Activated CD4-positive, alpha-beta T cell treated with anti-CD3 and anti-CD28 coated beads for 36 hours (primary cell): ENCODE measurements around the gene ATXN1. TPM values are rescaled to one million over a fixed set of nuclear protein-coding genes. Genes with fewer than 3 reads are reported as not detected.

Source experiments
- ATAC-seq: fragments of 200-7000 bp; cut with Tn5 transposase; one replicate; pipeline ENCODE4 v1.10.0; 2021; ENCODE audit warnings: mild to moderate bottlenecking, moderate library complexity
- CTCF ChIA-PET: fragments of 350-600 bp; sonication (Branson Sonifier 250); formaldehyde crosslinking; loops from one replicate; lab custom pipeline; 2021; ENCODE audit warnings: antibody characterized with exemption; lab: Charles Lee
- POLR2A ChIA-PET: fragments of 350-600 bp; sonication (Branson Sonifier 250); formaldehyde crosslinking; loops from one replicate; lab custom pipeline; 2021; ENCODE audit warnings: antibody characterized with exemption, inconsistent platforms; lab: Charles Lee
- DNase-seq: peaks from one replicate; pipeline ENCODE4 v3.0.0-alpha.2; 2020
- H3K27ac Mint-ChIP-seq: one replicate; pipeline ENCODE4 v1.8.0; 2021; ENCODE audit warnings: mixed read lengths
- H3K27me3 Mint-ChIP-seq: one replicate; pipeline ENCODE4 v1.8.0; 2021; ENCODE audit warnings: mixed read lengths
- H3K36me3 Mint-ChIP-seq: one replicate; pipeline ENCODE4 v1.8.0; 2021; ENCODE audit warnings: low read depth, mixed read lengths
- H3K4me1 Mint-ChIP-seq: one replicate; pipeline ENCODE4 v1.8.0; 2021; ENCODE audit warnings: mixed read lengths
- H3K4me3 Mint-ChIP-seq: one replicate; pipeline ENCODE4 v1.8.0; 2021; ENCODE audit warnings: mild to moderate bottlenecking, moderate library complexity, mixed read lengths
- H3K9me3 Mint-ChIP-seq: one replicate; pipeline ENCODE4 v1.8.0; 2021; ENCODE audit warnings: low read depth, mixed read lengths
- intact Hi-C, 2 experiments: fragments of 100-400 bp; cut with DNase I in 1 of 2; cut with micrococcal nuclease in 1 of 2; formaldehyde crosslinking; loops; one replicate each; pipeline versions ENCODE4 v1.14.2 to v1.15.1; 2022 to 2024; cut with DNase I, micrococcal nuclease
- total RNA-seq, 2 experiments: library from RNA; stranded (reverse); gene quantifications; one replicate each; pipeline ENCODE4 v1.2.3, GENCODE V29; 2021

The ATXN1 gene
- total RNA-seq, 2 experiments from 2014 or later: 19.8 to 22.8 TPM

DNA sequence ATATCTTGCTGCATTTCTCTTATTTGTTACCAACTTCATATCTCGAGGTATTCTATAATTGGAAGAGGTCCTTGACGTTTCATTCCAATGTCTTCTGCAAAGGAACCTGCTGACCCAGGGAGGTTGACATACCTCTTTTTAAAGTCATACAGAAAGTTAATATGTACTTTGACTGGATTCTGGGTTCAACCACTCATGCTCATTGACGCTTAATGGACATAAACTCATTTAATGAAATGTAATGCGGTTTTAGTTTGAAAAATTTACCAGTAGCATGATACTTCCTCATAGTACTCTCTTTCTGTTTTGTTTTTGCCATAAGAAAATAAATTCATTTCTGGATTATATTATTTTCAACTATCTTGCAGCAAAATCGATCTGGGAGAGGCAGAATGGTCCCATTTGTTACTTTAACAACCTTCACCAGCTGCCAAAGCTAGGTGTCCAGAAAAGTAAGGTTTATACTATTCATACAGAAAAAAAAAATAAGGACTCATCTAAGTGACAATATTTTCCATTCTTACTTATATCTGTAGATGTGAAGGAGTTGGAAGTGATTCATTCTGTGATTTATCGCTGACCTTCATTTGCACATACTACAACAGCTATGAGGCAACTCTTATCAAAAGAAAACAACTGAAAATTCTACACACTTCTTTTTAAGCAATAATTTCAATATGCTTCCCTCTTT lies 101.6 kb downstream of the ATXN1 start:
- Mint-ChIP-seq H3K4me3 (peak overlapping the region; percentile 17), H3K4me1 (peaks cover 50% of the 10 kb centered on the region), H3K27ac (peak overlapping the region; percentile 81), H3K36me3 (peaks cover 33% of the 10 kb centered on the region), H3K27me3 (no peaks in the 10 kb centered on the region), H3K9me3 (peaks cover 6% of the 10 kb centered on the region)
- ChIA-PET POLR2A (interaction anchor here (1.0 to 3.2 kb wide), 3 partner anchors 9 to 39 kb away, joined by 3 to 12 read pairs (median 3); no protein-coding TSS in a partner anchor), CTCF (interaction anchor here (1.1 to 2.1 kb wide), 4 partner anchors 10 to 85 kb away, joined by 3 to 6 read pairs (median 3); no protein-coding TSS in a partner anchor)
- intact Hi-C loops: loop anchor here (1.0 to 5.0 kb wide), 16 partner anchors 10 to 341 kb away; no protein-coding TSS in a partner anchor
- DNase-seq (no peak), ATAC-seq (peak; percentile 49)

- DNase-seq (no peak), ATAC-seq (no peak)
- POLR2A ChIA-PET: interaction anchor here (0.6 to 3.2 kb wide), 7 partner anchors 36 to 602 kb away, joined by 3 to 12 read pairs (median 3); no protein-coding TSS in a partner anchor
- H3K27ac Mint-ChIP-seq: peak overlapping the region; percentile 81
- CTCF ChIA-PET: interaction anchor here (0.7 to 2.4 kb wide), 9 partner anchors 11 to 109 kb away, joined by 3 to 20 read pairs (median 4); partner anchors contain the start of gene ATXN1
- peak overlapping the region; percentile 39 for H3K4me3 Mint-ChIP-seq
- H3K9me3 Mint-ChIP-seq: peaks cover 6% of the 10 kb centered on the region
- peaks cover 60% of the 10 kb centered on the region for H3K4me1 Mint-ChIP-seq
- intact Hi-C loops: loop anchor here (1.0 to 5.0 kb wide), 19 partner anchors 11 to 340 kb away; partner anchors contain the start of gene ATXN1 (in 1 of the 2)
- H3K36me3 Mint-ChIP-seq: peaks cover 27% of the 10 kb centered on the region
- no peaks in the 10 kb centered on the region for H3K27me3 Mint-ChIP-seq
These were observed 102.8 kb downstream of the ATXN1 start for GRCh38 chr6:16658348-16659034.

DNA sequence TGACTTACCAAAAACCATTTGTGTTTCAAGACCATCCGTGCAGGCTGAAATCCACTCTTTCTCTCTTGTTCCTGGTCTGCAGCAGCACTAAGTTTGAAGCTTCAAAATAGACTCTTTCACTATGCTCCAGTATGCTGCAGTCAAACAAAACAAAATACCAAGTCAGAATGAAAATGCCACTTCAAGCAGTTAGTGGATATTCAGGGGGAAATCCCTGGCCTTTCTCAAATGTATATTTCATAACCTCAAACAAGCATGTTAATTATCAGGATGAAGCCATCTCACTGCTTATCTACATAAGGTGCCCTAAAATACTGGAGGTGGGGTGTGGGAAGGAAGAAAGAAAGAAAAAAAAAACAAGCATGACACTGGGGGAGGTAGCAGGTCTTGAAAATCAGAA lies 103.5 kb downstream of the ATXN1 start:
- DNase-seq: no peak
- intact Hi-C loops: loop anchor here (1.0 to 5.0 kb wide), 17 partner anchors 12 to 339 kb away; partner anchors contain the start of gene ATXN1 (in 1 of the 2)

DNA sequence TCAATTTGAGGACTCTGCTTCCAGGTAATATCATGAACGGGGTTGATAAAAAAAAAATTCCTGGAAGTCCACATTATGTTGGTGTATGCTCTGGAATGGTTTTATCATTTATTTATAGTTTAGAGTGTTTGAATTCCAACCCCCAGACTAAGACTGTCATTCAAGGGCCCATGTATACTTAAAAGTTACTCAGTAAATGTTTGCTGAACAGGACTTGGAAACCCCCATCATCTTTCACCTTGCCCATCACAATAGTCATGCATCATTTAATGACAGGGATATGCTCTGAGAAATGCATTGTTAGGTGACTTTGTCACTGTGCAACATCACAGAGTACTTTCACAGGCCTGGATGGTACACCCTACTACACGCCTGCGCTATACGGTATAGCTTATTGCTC lies 104.8 kb downstream of the ATXN1 start:
- H3K4me1 Mint-ChIP-seq: peaks cover 81% of the 10 kb centered on the region

More for the DNA sequence above, 103.5 kb downstream of the ATXN1 start:
- Mint-ChIP-seq H3K4me1 (peaks cover 68% of the 10 kb centered on the region), H3K9me3 (peaks cover 6% of the 10 kb centered on the region), H3K4me3 (peak overlapping the region; percentile 39), H3K27me3 (no peaks in the 10 kb centered on the region), H3K36me3 (peaks cover 31% of the 10 kb centered on the region), H3K27ac (peak overlapping the region; percentile 81)
- peak; percentile 70 for ATAC-seq
- POLR2A ChIA-PET: interaction anchor here (0.8 to 3.2 kb wide), 3 partner anchors 37 to 47 kb away, joined by 3 to 12 read pairs (median 3); no protein-coding TSS in a partner anchor
- CTCF ChIA-PET: interaction anchor here (0.5 to 2.4 kb wide), 11 partner anchors 23 to 117 kb away, joined by 3 to 20 read pairs (median 4); partner anchors contain the start of gene ATXN1

GRCh38 chr6:16654701-16655100 lies 106.6 kb downstream of the ATXN1 start:
- DNase-seq: peak; percentile 30
- Mint-ChIP-seq H3K4me1 (peaks cover 77% of the 10 kb centered on the region), H3K36me3 (peaks cover 26% of the 10 kb centered on the region), H3K9me3 (no peaks in the 10 kb centered on the region), H3K27me3 (no peaks in the 10 kb centered on the region), H3K4me3 (no peak overlapping the region), H3K27ac (peak overlapping the region; percentile 34)
- CTCF ChIA-PET: interaction anchor here (0.6 to 1.6 kb wide), 4 partner anchors 46 to 332 kb away, joined by 3 to 5 read pairs (median 4); no protein-coding TSS in a partner anchor
- intact Hi-C loops: loop anchor here in 1 of 2 experiments (5.0 kb wide), 5 partner anchors 122 to 332 kb away; no protein-coding TSS in a partner anchor
- peak; percentile 23 for ATAC-seq
- POLR2A ChIA-PET: interaction anchor here (0.6 to 0.8 kb wide), 3 partner anchors 43 to 114 kb away, joined by 3 to 4 read pairs (median 3); no protein-coding TSS in a partner anchor

More for the DNA sequence above, 104.8 kb downstream of the ATXN1 start:
- DNase-seq (no peak), ATAC-seq (no peak)
- Mint-ChIP-seq H3K9me3 (peaks cover 2% of the 10 kb centered on the region), H3K36me3 (peaks cover 21% of the 10 kb centered on the region), H3K4me3 (no peak overlapping the region), H3K27me3 (no peaks in the 10 kb centered on the region), H3K27ac (no peak overlapping the region)
- intact Hi-C loops: loop anchor here in 1 of 2 experiments (5.0 kb wide), 5 partner anchors 124 to 334 kb away; no protein-coding TSS in a partner anchor
- POLR2A ChIA-PET: interaction anchor here (0.6 kb wide), 1 partner anchor 337 kb away, joined by 3 read pairs; no protein-coding TSS in a partner anchor
- CTCF ChIA-PET: interaction anchor here (0.7 kb wide), 1 partner anchor 132 kb away, joined by 3 read pairs; no protein-coding TSS in a partner anchor

- H3K27ac Mint-ChIP-seq: no peak overlapping the region
- ATAC-seq (no peak), DNase-seq (no peak)
- H3K9me3 Mint-ChIP-seq: no peaks in the 10 kb centered on the region
- no peak overlapping the region for H3K4me3 Mint-ChIP-seq
- peaks cover 63% of the 10 kb centered on the region for H3K4me1 Mint-ChIP-seq
- ChIA-PET CTCF (interaction anchor here (1.9 kb wide), 1 partner anchor 110 kb away, joined by 8 read pairs; no protein-coding TSS in a partner anchor), POLR2A (no interaction called here)
- H3K27me3 Mint-ChIP-seq: no peaks in the 10 kb centered on the region
- peaks cover 26% of the 10 kb centered on the region for H3K36me3 Mint-ChIP-seq
- intact Hi-C loops: no loop called here
These were observed 108.0 kb downstream of the ATXN1 start for GRCh38 chr6:16653226-16653625.

- POLR2A ChIA-PET: interaction anchor here (1.0 kb wide), 2 partner anchors 49 to 110 kb away, joined by 3 to 5 read pairs; partner anchors contain the start of gene ATXN1
- no peak overlapping the region for H3K4me3 Mint-ChIP-seq
- peaks cover 49% of the 10 kb centered on the region for H3K4me1 Mint-ChIP-seq
- ATAC-seq (peak; percentile 81), DNase-seq (no peak)
- H3K36me3 Mint-ChIP-seq: peaks cover 21% of the 10 kb centered on the region
- CTCF ChIA-PET: interaction anchor here (0.9 to 1.9 kb wide), 4 partner anchors 11 to 119 kb away, joined by 3 to 8 read pairs (median 4); no protein-coding TSS in a partner anchor
- H3K27ac Mint-ChIP-seq: no peak overlapping the region
- intact Hi-C loops: no loop called here
- H3K27me3 Mint-ChIP-seq: no peaks in the 10 kb centered on the region
- H3K9me3 Mint-ChIP-seq: no peaks in the 10 kb centered on the region
These were observed 109.4 kb downstream of the ATXN1 start for GRCh38 chr6:16651871-16652270.

DNA sequence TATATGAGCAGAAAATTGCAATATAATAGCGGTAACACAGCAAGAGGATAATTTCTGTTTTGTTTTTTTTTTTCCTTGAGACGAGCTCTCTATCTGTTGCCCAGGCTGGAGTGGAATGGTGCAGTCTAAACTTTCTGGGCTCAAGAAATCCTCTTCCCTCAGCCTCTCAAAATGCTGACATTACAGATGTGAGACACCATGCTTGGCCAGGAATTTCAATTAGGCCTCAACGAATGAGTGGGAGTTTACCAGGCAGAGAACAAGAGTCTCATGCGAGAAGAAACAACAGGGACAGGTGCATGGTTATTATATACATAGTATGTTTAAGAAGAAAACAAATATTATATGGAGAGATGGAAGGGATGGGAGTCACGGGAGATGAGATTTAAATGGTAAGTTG lies 111.4 kb downstream of the ATXN1 start:
- DNase-seq (no peak), ATAC-seq (no peak)
- no peak overlapping the region for H3K27ac Mint-ChIP-seq
- H3K9me3 Mint-ChIP-seq: no peaks in the 10 kb centered on the region
- ChIA-PET POLR2A (no interaction called here), CTCF (interaction anchor here (1.5 kb wide), 1 partner anchor 121 kb away, joined by 3 read pairs; no protein-coding TSS in a partner anchor)
- H3K4me3 Mint-ChIP-seq: no peak overlapping the region
- H3K36me3 Mint-ChIP-seq: peaks cover 16% of the 10 kb centered on the region
- no peaks in the 10 kb centered on the region for H3K27me3 Mint-ChIP-seq
- H3K4me1 Mint-ChIP-seq: peaks cover 38% of the 10 kb centered on the region
- intact Hi-C loops: no loop called here

- ATAC-seq: no peak
- intact Hi-C loops: no loop called here
- H3K36me3 Mint-ChIP-seq: peaks cover 19% of the 10 kb centered on the region
- no peak for DNase-seq
- no peak overlapping the region for H3K4me3 Mint-ChIP-seq
- no peak overlapping the region for H3K27ac Mint-ChIP-seq
- ChIA-PET POLR2A (no interaction called here), CTCF (interaction anchor here (1.5 kb wide), 1 partner anchor 122 kb away, joined by 3 read pairs; no protein-coding TSS in a partner anchor)
- no peaks in the 10 kb centered on the region for H3K9me3 Mint-ChIP-seq
- no peaks in the 10 kb centered on the region for H3K27me3 Mint-ChIP-seq
- H3K4me1 Mint-ChIP-seq: peaks cover 31% of the 10 kb centered on the region
These were observed 112.0 kb downstream of the ATXN1 start for GRCh38 chr6:16649241-16649640.

- Mint-ChIP-seq H3K4me3 (no peak overlapping the region), H3K27me3 (no peaks in the 10 kb centered on the region), H3K36me3 (peaks cover 27% of the 10 kb centered on the region), H3K27ac (no peak overlapping the region), H3K9me3 (no peaks in the 10 kb centered on the region), H3K4me1 (peaks cover 20% of the 10 kb centered on the region)
- POLR2A ChIA-PET: no interaction called here
- DNase-seq (no peak), ATAC-seq (no peak)
- intact Hi-C loops: no loop called here
- CTCF ChIA-PET: no interaction called here
These were observed 113.3 kb downstream of the ATXN1 start for GRCh38 chr6:16648003-16648402.
